Hematopoietic multipotent progenitor cell (in vitro differentiated cells): ENCODE results near the gene PFKFB2. TPM values are rescaled to one million over a fixed set of nuclear protein-coding genes. Genes with fewer than 3 reads are reported as not detected.

Source experiments
- total RNA-seq: library from RNA; depleted of rRNA; stranded (reverse); fragments of >200 nt; gene quantifications from one replicate; pipeline ENCODE4 v1.2.3, GENCODE V29; 2012

The PFKFB2 gene
- total RNA-seq, 1 donor = 9.4 TPM

Other genes starting within 250 kb of the PFKFB2 start
- not detected for gene IL20, start 187.7 kb upstream of the PFKFB2 start, total RNA-seq
- gene IL24, start 155.8 kb upstream of the PFKFB2 start, total RNA-seq = not detected
- 15.1 TPM for gene FCMR, start 131.3 kb upstream of the PFKFB2 start, total RNA-seq
- gene PIGR, start 106.8 kb upstream of the PFKFB2 start, total RNA-seq = not detected
- gene FCAMR, start 82.8 kb upstream of the PFKFB2 start, total RNA-seq = not detected
- gene C1orf116, start 20.5 kb upstream of the PFKFB2 start, total RNA-seq = under 0.01 TPM
- gene YOD1, start 2.1 kb upstream of the PFKFB2 start, total RNA-seq = 8.6 TPM
- under 0.01 TPM for gene C4BPB, start 35.6 kb downstream of the PFKFB2 start, total RNA-seq
- gene C4BPA, start 51.0 kb downstream of the PFKFB2 start, total RNA-seq = not detected